OCI-LY1 (cell line): ENCODE results near the gene NR6A1.
"Not testable (repeated sequence)": the region's sequence is repeated elsewhere in the genome, so short reads cannot be mapped to it uniquely, and the experiment has no call there.

Experiments
- EZH2 ChIP-seq: fragments of 200-600 bp; sonication (generic), shearing (Covaris generic); IDR thresholded peaks from 2 replicates; pipeline ENCODE4 v1.8.0; 2017; ENCODE audit warnings: borderline replicate concordance, mixed run types, mild to moderate bottlenecking, antibody characterized with exemption, low read length, moderate library complexity, mixed read lengths
- TF ChIP-seq, protein P1 (sequence below): fragments of 200-600 bp; sonication (generic), shearing (Covaris generic); IDR thresholded peaks from 2 replicates; pipeline ENCODE4 v1.5.1; 2017; ENCODE audit warnings: mild to moderate bottlenecking, antibody characterized with exemption, low read length, moderate library complexity, mixed read lengths

DNA sequence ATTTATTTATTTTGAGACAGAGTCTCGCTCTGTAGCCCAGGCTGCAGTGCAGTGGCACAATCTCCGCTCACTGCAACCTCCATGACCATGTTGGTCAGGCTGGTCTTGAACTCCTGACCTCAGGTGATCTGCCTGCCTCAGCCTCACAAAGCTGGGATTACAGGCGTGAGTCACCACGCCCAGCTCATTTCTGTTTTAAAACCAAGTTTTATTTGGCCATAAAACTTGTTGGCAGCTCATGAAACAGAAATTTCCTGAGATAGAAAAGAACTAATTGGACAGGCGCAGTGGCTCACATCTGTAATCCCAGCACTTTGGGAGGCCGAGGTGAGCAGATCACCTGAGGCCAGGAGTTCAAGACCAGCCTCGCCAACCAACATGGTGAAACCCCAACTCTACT, 155.3 kb downstream of the NR6A1 start:
- TF ChIP-seq, protein P1, sequence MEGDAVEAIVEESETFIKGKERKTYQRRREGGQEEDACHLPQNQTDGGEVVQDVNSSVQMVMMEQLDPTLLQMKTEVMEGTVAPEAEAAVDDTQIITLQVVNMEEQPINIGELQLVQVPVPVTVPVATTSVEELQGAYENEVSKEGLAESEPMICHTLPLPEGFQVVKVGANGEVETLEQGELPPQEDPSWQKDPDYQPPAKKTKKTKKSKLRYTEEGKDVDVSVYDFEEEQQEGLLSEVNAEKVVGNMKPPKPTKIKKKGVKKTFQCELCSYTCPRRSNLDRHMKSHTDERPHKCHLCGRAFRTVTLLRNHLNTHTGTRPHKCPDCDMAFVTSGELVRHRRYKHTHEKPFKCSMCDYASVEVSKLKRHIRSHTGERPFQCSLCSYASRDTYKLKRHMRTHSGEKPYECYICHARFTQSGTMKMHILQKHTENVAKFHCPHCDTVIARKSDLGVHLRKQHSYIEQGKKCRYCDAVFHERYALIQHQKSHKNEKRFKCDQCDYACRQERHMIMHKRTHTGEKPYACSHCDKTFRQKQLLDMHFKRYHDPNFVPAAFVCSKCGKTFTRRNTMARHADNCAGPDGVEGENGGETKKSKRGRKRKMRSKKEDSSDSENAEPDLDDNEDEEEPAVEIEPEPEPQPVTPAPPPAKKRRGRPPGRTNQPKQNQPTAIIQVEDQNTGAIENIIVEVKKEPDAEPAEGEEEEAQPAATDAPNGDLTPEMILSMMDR = not testable (repeated sequence)
- TF ChIP-seq EZH2 = not testable (repeated sequence)
